DOHH2 (cell line): ENCODE measurements around the gene MAPK4.

Experiments
- H3F3A ChIP-seq: fragments of 200-600 bp; sonication (generic), shearing (Covaris generic); 2 replicates; pipeline ENCODE4 v1.6.0; 2016; ENCODE audit warnings: antibody characterized with exemption, mild to moderate bottlenecking; ENCODE audit not compliant: control insufficient read depth, insufficient read depth
- H3K27ac ChIP-seq: fragments of 200-600 bp; sonication (generic); 2 replicates; pipeline ENCODE4 v1.5.1; 2014; ENCODE audit warnings: low read depth, mild to moderate bottlenecking, low read length, moderate library complexity
- H3K27me3 ChIP-seq: fragments of 200-600 bp; sonication (generic); 2 replicates; pipeline ENCODE4 v1.6.1; 2014; ENCODE audit warnings: mild to moderate bottlenecking, low read length, mixed read lengths; ENCODE audit not compliant: control insufficient read depth
- H3K36me3 ChIP-seq: fragments of 200-600 bp; sonication (generic); 2 replicates; pipeline ENCODE4 v1.6.1; 2014; ENCODE audit warnings: mild to moderate bottlenecking, low read length, moderate library complexity, mixed read lengths; ENCODE audit not compliant: control insufficient read depth
- H3K4me1 ChIP-seq: fragments of 200-600 bp; sonication (generic); 2 replicates; pipeline ENCODE4 v1.6.1; 2014; ENCODE audit warnings: mild to moderate bottlenecking, low read length, mixed read lengths; ENCODE audit not compliant: control insufficient read depth
- H3K4me2 ChIP-seq: fragments of 200-600 bp; sonication (generic); 2 replicates; pipeline ENCODE4 v1.6.0; 2014; ENCODE audit warnings: mild to moderate bottlenecking, low read length, moderate library complexity
- H3K4me3 ChIP-seq: fragments of 200-600 bp; sonication (generic); 2 replicates; pipeline ENCODE4 v1.5.1; 2014; ENCODE audit warnings: mild to moderate bottlenecking, low read length, mixed read lengths
- H3K79me2 ChIP-seq: fragments of 200-600 bp; sonication (generic); 2 replicates; pipeline ENCODE4 v1.6.1; 2014; ENCODE audit warnings: mild to moderate bottlenecking, low read length, mixed read lengths; ENCODE audit not compliant: control insufficient read depth
- H3K9me2 ChIP-seq: fragments of 200-600 bp; sonication (generic); replicated peaks from 2 replicates; pipeline ENCODE4 v1.6.1; 2014; ENCODE audit warnings: mild to moderate bottlenecking, low read length, mixed read lengths; ENCODE audit not compliant: control insufficient read depth
- H3K9me3 ChIP-seq: fragments of 200-600 bp; sonication (generic); 2 replicates; pipeline ENCODE4 v1.6.1; 2014; ENCODE audit warnings: antibody characterized with exemption, low read length, mixed read lengths; ENCODE audit not compliant: control insufficient read depth, insufficient read depth
- H4K20me1 ChIP-seq: fragments of 200-600 bp; sonication (generic); 2 replicates; pipeline ENCODE4 v1.6.0; 2014; ENCODE audit warnings: low read depth, mild to moderate bottlenecking, antibody characterized with exemption, low read length, moderate library complexity; ENCODE audit not compliant: control insufficient read depth, insufficient read depth
- CTCF ChIP-seq: fragments of 200-600 bp; sonication (generic); IDR thresholded peaks from one replicate; pipeline ENCODE4 v1.5.1; 2014; ENCODE audit warnings: antibody characterized with exemption, mild to moderate bottlenecking, low read depth, low read length; ENCODE audit not compliant: poor library complexity, severe bottlenecking
- EZH2phosphoT487 ChIP-seq: fragments of 200-600 bp; sonication (generic); IDR thresholded peaks from 2 replicates; pipeline ENCODE4 v1.6.1; 2017; ENCODE audit warnings: borderline replicate concordance, mild to moderate bottlenecking, antibody characterized with exemption, low read length, moderate library complexity, mixed read lengths

Gene MAPK4

DNA sequence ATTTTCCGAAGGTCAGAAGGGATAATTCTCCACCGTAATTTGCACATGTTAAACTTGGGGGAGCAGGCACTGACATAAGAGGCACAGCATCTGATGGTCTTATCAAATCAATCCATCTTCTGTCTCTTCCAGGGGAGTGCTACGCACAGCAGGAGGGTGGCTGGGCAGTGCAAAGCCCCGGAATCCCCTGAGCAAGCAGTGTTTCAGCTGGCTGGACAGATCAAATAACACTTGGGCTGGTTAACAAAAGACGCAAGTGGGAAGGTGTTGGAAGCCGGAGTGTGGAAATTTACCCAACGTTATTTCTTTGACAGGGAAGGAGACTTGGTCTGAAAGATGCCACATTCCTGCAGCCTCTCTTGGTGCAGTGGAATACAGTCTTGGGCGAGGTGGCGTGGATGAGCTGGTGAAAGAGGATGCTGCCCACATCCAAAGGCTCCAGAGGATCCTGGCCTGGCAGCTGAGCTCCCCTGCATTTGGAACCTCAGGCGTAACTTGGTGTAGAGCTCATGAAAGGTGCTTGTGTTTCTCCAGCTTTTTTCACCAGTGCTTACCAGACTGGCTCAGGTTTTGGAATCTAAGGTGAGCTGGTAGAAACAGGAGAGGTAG, 103.0 kb downstream of the MAPK4 start:
- peaks cover 10% of the 10 kb centered on the region; the same call in 1 of the 2 replicates for H3K9me3 ChIP-seq
- H3K4me1 ChIP-seq = no peaks in the 10 kb centered on the region
- H3K27me3 ChIP-seq = peaks cover 3% of the 10 kb centered on the region; the same call in 1 of the 2 replicates
- H3K4me3 ChIP-seq = no peak overlapping the region
- H3K9me2 ChIP-seq = no peaks in the 10 kb centered on the region
- TF ChIP-seq EZH2phosphoT487 (no peak), CTCF (no peak)
- H3F3A ChIP-seq = no peaks in the 10 kb centered on the region
- H3K27ac ChIP-seq = no peak overlapping the region
- H3K79me2 ChIP-seq = no peaks in the 10 kb centered on the region
- no peaks in the 10 kb centered on the region for H4K20me1 ChIP-seq
- no peak overlapping the region for H3K4me2 ChIP-seq
- H3K36me3 ChIP-seq = no peaks in the 10 kb centered on the region

DNA sequence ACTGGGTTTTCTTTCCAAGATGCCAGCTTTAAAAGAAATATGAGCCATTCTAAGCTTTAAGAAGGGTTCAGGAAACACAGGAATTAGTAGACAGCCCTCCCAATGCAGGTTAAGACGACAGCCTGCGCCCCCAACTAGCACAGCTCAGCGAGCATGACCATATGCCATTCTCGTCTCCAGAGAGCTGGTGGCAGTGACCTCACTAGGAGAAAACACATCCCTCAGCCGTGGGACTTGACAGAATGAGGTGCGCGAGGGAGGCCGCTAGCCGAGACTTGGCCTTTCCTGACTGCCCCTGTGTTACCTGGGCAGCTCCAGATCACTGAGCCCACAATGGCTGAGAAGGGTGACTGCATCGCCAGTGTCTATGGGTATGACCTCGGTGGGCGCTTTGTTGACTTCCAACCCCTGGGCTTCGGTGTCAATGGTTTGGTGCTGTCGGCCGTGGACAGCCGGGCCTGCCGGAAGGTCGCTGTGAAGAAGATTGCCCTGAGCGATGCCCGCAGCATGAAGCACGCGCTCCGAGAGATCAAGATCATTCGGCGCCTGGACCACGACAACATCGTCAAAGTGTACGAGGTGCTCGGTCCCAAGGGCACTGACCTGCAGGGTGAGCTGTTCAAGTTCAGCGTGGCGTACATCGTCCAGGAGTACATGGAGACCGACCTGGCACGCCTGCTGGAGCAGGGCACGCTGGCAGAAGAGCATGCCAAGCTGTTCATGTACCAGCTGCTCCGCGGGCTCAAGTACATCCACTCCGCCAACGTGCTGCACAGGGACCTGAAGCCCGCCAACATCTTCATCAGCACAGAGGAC, 103.9 kb downstream of the MAPK4 start:
- no peaks in the 10 kb centered on the region for H3K9me2 ChIP-seq
- TF ChIP-seq EZH2phosphoT487 (no peak), CTCF (no peak)
- H3K9me3 ChIP-seq = peaks cover 10% of the 10 kb centered on the region; the same call in 1 of the 2 replicates
- no peaks in the 10 kb centered on the region for H3K79me2 ChIP-seq
- H3K36me3 ChIP-seq = no peaks in the 10 kb centered on the region
- no peak overlapping the region for H3K4me2 ChIP-seq
- H4K20me1 ChIP-seq = no peaks in the 10 kb centered on the region
- no peaks in the 10 kb centered on the region for H3K4me1 ChIP-seq
- H3K4me3 ChIP-seq = no peak overlapping the region
- H3K27me3 ChIP-seq = peaks cover 3% of the 10 kb centered on the region; the same call in 1 of the 2 replicates
- H3K27ac ChIP-seq = no peak overlapping the region
- H3F3A ChIP-seq = no peaks in the 10 kb centered on the region

GRCh38 chr18:50665015-50665414, 105.1 kb downstream of the MAPK4 start:
- Histone ChIP-seq H3K27ac (no peak overlapping the region), H3K36me3 (no peaks in the 10 kb centered on the region), H3K9me2 (no peaks in the 10 kb centered on the region), H4K20me1 (no peaks in the 10 kb centered on the region), H3K9me3 (peaks cover 10% of the 10 kb centered on the region; the same call in 1 of the 2 replicates), H3F3A (no peaks in the 10 kb centered on the region), H3K4me2 (no peak overlapping the region), H3K4me1 (no peaks in the 10 kb centered on the region), H3K4me3 (no peak overlapping the region), H3K27me3 (peaks cover 3% of the 10 kb centered on the region; the same call in 1 of the 2 replicates), H3K79me2 (no peaks in the 10 kb centered on the region)
- no peak for TF ChIP-seq EZH2phosphoT487
- no peak for TF ChIP-seq CTCF
